Suprapubic skin (tissue), 4 donors: ENCODE measurements around the gene RFX5.

Source experiments
- CTCF ChIP-seq, 2 donors: fragments of 200-600 bp in 1 of 2; fragments of 450-650 bp in 1 of 2; sonication (generic) in 1 of 2; IDR thresholded peaks; one replicate each; pipeline ENCODE4 v1.5.1; 2016 to 2019; ENCODE audit warnings: antibody characterized with exemption in 2 of 2, mild to moderate bottlenecking in 1 of 2, moderate library complexity in 1 of 2
- EP300 ChIP-seq: sonication (generic); formaldehyde crosslinking; IDR thresholded peaks from one replicate; pipeline ENCODE4 v1.6.1; 2017; ENCODE audit warnings: antibody characterized with exemption
- POLR2A ChIP-seq, 2 donors: fragments of 450-650 bp; IDR thresholded peaks; one replicate each; pipeline ENCODE4 v1.6.1; 2017; ENCODE audit warnings: antibody characterized with exemption in 2 of 2, mild to moderate bottlenecking in 2 of 2, moderate library complexity in 2 of 2
- POLR2AphosphoS5 ChIP-seq, 3 donors: sonication (generic); formaldehyde crosslinking; IDR thresholded peaks; one replicate each; pipeline ENCODE4 v1.6.1; 2017; ENCODE audit warnings: antibody characterized with exemption in 3 of 3

- no peak for TF ChIP-seq CTCF (IDR thresholded peaks at IDR 0.05)
- TF ChIP-seq EP300: no peak
- no peak for TF ChIP-seq POLR2AphosphoS5 (IDR thresholded peaks at IDR 0.05)
- no peak for TF ChIP-seq POLR2A (IDR thresholded peaks at IDR 0.05)
These were observed 23.3 kb upstream of the RFX5 start for GRCh38 chr1:151370211-151370911.
